ENCODE results near the gene ADGRF4. TPM values are rescaled to one million over a fixed set of nuclear protein-coding genes. Genes with fewer than 3 reads are reported as not detected.

Gene ADGRF4
- total and polyA plus RNA-seq, 2 of the 8 experiments (the other 6 are each of a cell fraction or from before 2014, with no cell fraction given) = 0.02 TPM; not detected in 1

DNA sequence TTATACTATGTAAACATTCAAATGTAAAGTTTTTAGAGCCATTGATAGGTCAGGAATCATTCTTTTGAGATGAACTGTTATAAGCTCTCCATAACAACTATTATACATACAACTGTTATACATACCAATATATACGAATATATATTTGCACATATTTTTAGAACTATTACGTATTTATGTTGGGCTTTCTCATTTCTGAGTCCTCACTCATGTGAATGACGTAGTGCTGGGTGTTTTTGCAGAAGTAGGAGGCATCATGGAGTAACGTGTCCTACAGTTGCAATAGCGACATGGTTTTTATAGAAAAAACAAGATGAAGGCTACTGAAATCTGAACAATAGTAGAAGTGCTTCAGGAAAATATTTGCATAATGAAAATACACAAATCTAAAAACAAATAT lies 36.4 kb upstream of the ADGRF4 start:
- H3K27me3 ChIP-seq (replicated peaks in 1 of 4; ENCODE audit: control insufficient read depth in 3 of 4, extremely low read depth in 1 of 4, insufficient read depth in 3 of 4, low read length in 3 of 4) = no peaks in the 10 kb centered on the region
- H3K4me1 ChIP-seq (replicated peaks in 1 of 4; ENCODE audit: control insufficient read depth in 3 of 4, insufficient read depth in 4 of 4, low read length in 3 of 4) = peaks cover 0 to 1% (median 0%) of the 10 kb centered on the region in 4 experiments; a peak in 2 of 7 replicates
- no peak overlapping the region for H2BK15ac ChIP-seq (ENCODE audit: low read length)
- H2BK20ac ChIP-seq (ENCODE audit: low read length) = no peak overlapping the region
- H3K79me1 ChIP-seq (ENCODE audit: low read depth, low read length) = no peaks in the 10 kb centered on the region
- H4K91ac ChIP-seq (replicated peaks; ENCODE audit: insufficient read length, low read length) = no peak overlapping the region
- H2AFZ ChIP-seq (ENCODE audit: low read length) = no peak overlapping the region
- no peak overlapping the region for H3K4ac ChIP-seq (replicated peaks; ENCODE audit: insufficient read length, low read depth, low read length)
- no peak overlapping the region for H3K4me3 ChIP-seq (ENCODE audit: extremely low read depth in 1 of 4, insufficient read depth in 2 of 4, low read depth in 3 of 4, low read length in 4 of 4)
- no peaks in the 10 kb centered on the region for H3K9me3 ChIP-seq (ENCODE audit: insufficient read depth in 2 of 2, low read depth in 1 of 2, low read length in 1 of 2)
- no peak overlapping the region for H2BK12ac ChIP-seq (ENCODE audit: low read depth, low read length)
- no peak overlapping the region for H2BK5ac ChIP-seq (ENCODE audit: low read depth, low read length)
- H3K14ac ChIP-seq (ENCODE audit: insufficient read length) = no peak overlapping the region
- no peaks in the 10 kb centered on the region for H3K79me2 ChIP-seq (ENCODE audit: control insufficient read depth in 1 of 2, insufficient read depth in 2 of 2, low read length in 2 of 2)
- no peak overlapping the region for H3K23ac ChIP-seq (ENCODE audit: insufficient read length)
- H3K18ac ChIP-seq (ENCODE audit: extremely low read depth, low read length) = no peak overlapping the region
- H3K27ac ChIP-seq (ENCODE audit: low read depth, low read length) = no peak overlapping the region
- no peak overlapping the region for H3K4me2 ChIP-seq (ENCODE audit: insufficient read depth in 1 of 2, low read depth in 2 of 2, low read length in 2 of 2)
- H3K9ac ChIP-seq (replicated peaks in 1 of 4; ENCODE audit: extremely low read depth in 1 of 4, low read depth in 3 of 4, low read length in 3 of 4) = no peak overlapping the region
- no peak overlapping the region for H3K56ac ChIP-seq (replicated peaks; ENCODE audit: insufficient read length, low read depth, low read length)
- POLR2A ChIA-PET (ENCODE audit: partially characterized antibody) = no interaction called here
- H2BK120ac ChIP-seq (replicated peaks; ENCODE audit: low read depth, low read length) = no peak overlapping the region
- H4K20me1 ChIP-seq (replicated peaks in 1 of 2; ENCODE audit: control insufficient read depth in 1 of 2, insufficient read depth in 2 of 2, low read length in 2 of 2) = no peaks in the 10 kb centered on the region
- no peak overlapping the region for H2AK5ac ChIP-seq (ENCODE audit: low read depth, low read length)
- CTCF ChIA-PET (ENCODE audit: partially characterized antibody) = no interaction called here
- FAIRE-seq = no peak
- no peak overlapping the region for H4K5ac ChIP-seq (ENCODE audit: insufficient read length, low read depth, low read length)
- DNase-seq (ENCODE audit: low read depth in 1 of 2, low spot score in 2 of 2) = no peak
- 85% methylated on average over 5 of the region's 5 CpGs; no CpG with 5 or more reads in 1 of the 2 experiments for WGBS, 2 experiments (ENCODE audit: extremely low coverage in 1 of 2, insufficient coverage in 1 of 2, insufficient read length in 1 of 2, insufficient replicate concordance in 2 of 2, low coverage in 1 of 2, low lambda C conversion rate in 2 of 2, missing lambda C conversion rate in 1 of 2)
- H3K23me2 ChIP-seq (ENCODE audit: low read depth, low read length) = no peaks in the 10 kb centered on the region; the same call in 1 of the 2 replicates
- H4K8ac ChIP-seq (ENCODE audit: extremely low read depth, insufficient read depth, low read length) = no peak overlapping the region
- no peaks in the 10 kb centered on the region for H3K36me3 ChIP-seq (ENCODE audit: control insufficient read depth in 2 of 4, insufficient read depth in 4 of 4, low read length in 3 of 4)
- TF ChIP-seq SIRT6 (IDR thresholded peaks at IDR 0.05; ENCODE audit: low read length) (no peak), RAD21 (IDR thresholded peaks at IDR 0.05 in 1 of 2, conservative IDR thresholded peaks at IDR 0.05 in 1 of 2; ENCODE audit: low read depth in 2 of 2, low read length in 2 of 2) (no peak), SIN3A (conservative IDR thresholded peaks at IDR 0.05 in 1 of 2, IDR thresholded peaks at IDR 0.05 in 1 of 2; ENCODE audit: low read depth in 1 of 2, low read length in 2 of 2) (no peak), KDM4A (IDR thresholded peaks at IDR 0.05; ENCODE audit: low read depth, low read length, severe bottlenecking) (no peak), PHF8 (conservative IDR thresholded peaks at IDR 0.05; ENCODE audit: low read depth, low read length) (no peak), MAFK (IDR thresholded peaks at IDR 0.05; ENCODE audit: low read depth, low read length) (no peak), KDM5A (IDR thresholded peaks at IDR 0.05; ENCODE audit: low read length) (no peak), CBX8 (IDR thresholded peaks at IDR 0.05; ENCODE audit: borderline replicate concordance, low read depth, low read length) (no peak), SAP30 (IDR thresholded peaks at IDR 0.05; ENCODE audit: insufficient read depth, insufficient replicate concordance, low read length) (no peak), CTBP2 (IDR thresholded peaks at IDR 0.05; ENCODE audit: borderline replicate concordance, insufficient read depth, insufficient read length, low read length) (no peak)
- TF ChIP-seq, protein P1, sequence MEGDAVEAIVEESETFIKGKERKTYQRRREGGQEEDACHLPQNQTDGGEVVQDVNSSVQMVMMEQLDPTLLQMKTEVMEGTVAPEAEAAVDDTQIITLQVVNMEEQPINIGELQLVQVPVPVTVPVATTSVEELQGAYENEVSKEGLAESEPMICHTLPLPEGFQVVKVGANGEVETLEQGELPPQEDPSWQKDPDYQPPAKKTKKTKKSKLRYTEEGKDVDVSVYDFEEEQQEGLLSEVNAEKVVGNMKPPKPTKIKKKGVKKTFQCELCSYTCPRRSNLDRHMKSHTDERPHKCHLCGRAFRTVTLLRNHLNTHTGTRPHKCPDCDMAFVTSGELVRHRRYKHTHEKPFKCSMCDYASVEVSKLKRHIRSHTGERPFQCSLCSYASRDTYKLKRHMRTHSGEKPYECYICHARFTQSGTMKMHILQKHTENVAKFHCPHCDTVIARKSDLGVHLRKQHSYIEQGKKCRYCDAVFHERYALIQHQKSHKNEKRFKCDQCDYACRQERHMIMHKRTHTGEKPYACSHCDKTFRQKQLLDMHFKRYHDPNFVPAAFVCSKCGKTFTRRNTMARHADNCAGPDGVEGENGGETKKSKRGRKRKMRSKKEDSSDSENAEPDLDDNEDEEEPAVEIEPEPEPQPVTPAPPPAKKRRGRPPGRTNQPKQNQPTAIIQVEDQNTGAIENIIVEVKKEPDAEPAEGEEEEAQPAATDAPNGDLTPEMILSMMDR (IDR thresholded peaks at IDR 0.05; ENCODE audit: control extremely low read depth in 1 of 3, insufficient read depth in 1 of 3, low read depth in 1 of 3, low read length in 3 of 3) = no peak

All from H1 (cell line).